Fibroblast of lung (primary cell): Measurements from ENCODE around the gene NUAK2. TPM values are rescaled to one million over a fixed set of nuclear protein-coding genes. Genes with fewer than 3 reads are reported as not detected.

ENCODE experiments used
- DNase-seq, 2 donors: peaks; one replicate each; pipeline versions ENCODE4 v3.0.0 to v3.0.0-alpha.2; 2010; ENCODE audit warnings: low read depth in 2 of 2
- H2AFZ ChIP-seq: 2 replicates; pipeline ENCODE4 v1.5.1; 2012; ENCODE audit warnings: low read length, control low read depth, inconsistent platforms
- H3K27ac ChIP-seq: 2 replicates; pipeline ENCODE4 v1.5.1; 2011; ENCODE audit warnings: low read length, control low read depth; ENCODE audit not compliant: insufficient read depth
- H3K27me3 ChIP-seq: 2 replicates; pipeline ENCODE4 v1.5.1; 2011; ENCODE audit warnings: mild to moderate bottlenecking, low read length; ENCODE audit not compliant: control insufficient read depth, insufficient read depth
- H3K36me3 ChIP-seq: 2 replicates; pipeline ENCODE4 v1.5.1; 2011; ENCODE audit warnings: low read length; ENCODE audit not compliant: control insufficient read depth, insufficient read depth
- H3K4me1 ChIP-seq: 2 replicates; pipeline ENCODE4 v1.5.1; 2011; ENCODE audit warnings: low read length; ENCODE audit not compliant: control insufficient read depth, insufficient read depth; ENCODE audit errors: extremely low read depth
- H3K4me2 ChIP-seq: 2 replicates; pipeline ENCODE4 v1.5.1; 2011; ENCODE audit warnings: low read length, control low read depth; ENCODE audit not compliant: insufficient read depth; ENCODE audit errors: extremely low read depth
- H3K4me3 ChIP-seq, 4 experiments: fragments of 200-600 bp in 1 of 4; sonication (generic) in 1 of 4; replicated peaks in 1 of 4; 2 replicates each; pipeline ENCODE4 v1.5.1; 2011 to 2016; ENCODE audit warnings: low read length in 4 of 4, low read depth in 3 of 4, mild to moderate bottlenecking in 3 of 4, control low read depth in 2 of 4, inconsistent platforms in 1 of 4, mixed read lengths in 1 of 4; ENCODE audit not compliant: insufficient read depth in 1 of 4; ENCODE audit errors: control extremely low read depth in 1 of 4
- H3K79me2 ChIP-seq: 2 replicates; pipeline ENCODE4 v1.5.1; 2012; ENCODE audit warnings: mild to moderate bottlenecking, low read length, inconsistent platforms; ENCODE audit not compliant: control insufficient read depth, insufficient read depth
- H3K9ac ChIP-seq: 2 replicates; pipeline ENCODE4 v1.5.1; 2011; ENCODE audit warnings: mild to moderate bottlenecking, low read length, control low read depth; ENCODE audit not compliant: insufficient read depth
- H3K9me3 ChIP-seq: 2 replicates; pipeline ENCODE4 v1.5.1; 2012; ENCODE audit warnings: low read depth, low read length; ENCODE audit not compliant: control insufficient read depth, insufficient read depth
- H4K20me1 ChIP-seq: 2 replicates; pipeline ENCODE4 v1.5.1; 2011; ENCODE audit warnings: low read length; ENCODE audit not compliant: control insufficient read depth, insufficient read depth; ENCODE audit errors: extremely low read depth
- CTCF ChIP-seq, 2 donors: IDR thresholded peaks in 1 of 2; conservative IDR thresholded peaks in 1 of 2; 1 replicate in 1 of 2; 2 replicates in 1 of 2; pipeline ENCODE4 v1.5.1; 2011 to 2012; ENCODE audit warnings: low read length in 2 of 2, control low read depth in 1 of 2, inconsistent platforms in 1 of 2, low read depth in 1 of 2, mild to moderate bottlenecking in 1 of 2
- EZH2 ChIP-seq: IDR thresholded peaks from 2 replicates; pipeline ENCODE4 v1.5.1; 2012; ENCODE audit warnings: low read length, control low read depth, mild to moderate bottlenecking; ENCODE audit errors: missing control alignments
- polyA plus RNA-seq, 2 donors: library from polyadenylated mRNA; depleted of rRNA in 1 of 2; stranded (reverse) in 1 of 2; unstranded in 1 of 2; fragments of >200 nt; gene quantifications; 2 replicates each; pipeline ENCODE4 v1.2.1, GENCODE V29; 2011 to 2012; ENCODE audit warnings: missing spikeins in 1 of 2
- total RNA-seq: library from RNA; depleted of rRNA; stranded (reverse); fragments of >200 nt; gene quantifications from 2 replicates; pipeline ENCODE4 v1.2.1, GENCODE V29; 2014

Gene NUAK2
- total and polyA plus RNA-seq, 2 donors (not counting 1 experiment from before 2014, with no cell fraction given) = 1.7 to 4.9 TPM

- Histone ChIP-seq H3K79me2 (no peaks in the 10 kb centered on the region), H3K4me3 (no peak overlapping the region), H3K9ac (no peak overlapping the region), H2AFZ (no peak overlapping the region), H3K27me3 (no peaks in the 10 kb centered on the region), H3K36me3 (peaks cover 1% of the 10 kb centered on the region), H3K4me1 (no peaks in the 10 kb centered on the region), H3K9me3 (no peaks in the 10 kb centered on the region), H4K20me1 (no peaks in the 10 kb centered on the region), H3K4me2 (no peak overlapping the region), H3K27ac (no peak overlapping the region)
- TF ChIP-seq EZH2 (no peak), CTCF (conservative IDR thresholded peaks at IDR 0.05 in 1 of 2, IDR thresholded peaks at IDR 0.05 in 1 of 2; ENCODE audit: low read depth in 1 of 2, low read length in 2 of 2) (no peak)
- DNase-seq = no peak
These were observed 49.0 kb downstream of the NUAK2 start for GRCh38 chr1:205272536-205272935.

DNA sequence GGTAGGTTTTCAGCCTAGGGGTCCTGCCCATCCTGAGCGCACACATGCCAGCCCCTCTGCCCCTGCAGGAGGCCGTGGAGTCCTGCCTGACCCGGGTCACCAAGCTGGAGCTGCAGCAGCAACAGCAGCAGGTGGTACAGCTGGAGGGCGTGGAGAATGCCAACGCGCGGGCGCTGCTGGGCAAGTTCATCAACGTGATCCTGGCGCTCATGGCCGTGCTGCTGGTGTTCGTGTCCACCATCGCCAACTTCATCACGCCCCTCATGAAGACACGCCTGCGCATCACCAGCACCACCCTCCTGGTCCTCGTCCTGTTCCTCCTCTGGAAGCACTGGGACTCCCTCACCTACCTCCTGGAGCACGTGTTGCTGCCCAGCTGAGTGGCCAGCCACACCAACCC, 49.8 kb downstream of the NUAK2 start:
- H3K27me3 ChIP-seq = no peaks in the 10 kb centered on the region
- DNase-seq = no peak
- TF ChIP-seq EZH2 (no peak), CTCF (conservative IDR thresholded peaks at IDR 0.05 in 1 of 2, IDR thresholded peaks at IDR 0.05 in 1 of 2; ENCODE audit: low read depth in 1 of 2, low read length in 2 of 2) (no peak)
- no peak overlapping the region for H3K9ac ChIP-seq
- no peaks in the 10 kb centered on the region for H4K20me1 ChIP-seq
- H3K4me1 ChIP-seq = no peaks in the 10 kb centered on the region
- no peaks in the 10 kb centered on the region for H3K79me2 ChIP-seq
- no peak overlapping the region for H2AFZ ChIP-seq
- H3K27ac ChIP-seq = no peak overlapping the region
- H3K4me2 ChIP-seq = no peak overlapping the region
- H3K36me3 ChIP-seq = peaks cover 1% of the 10 kb centered on the region
- H3K4me3 ChIP-seq = no peak overlapping the region
- no peaks in the 10 kb centered on the region for H3K9me3 ChIP-seq

GRCh38 chr1:205271277-205271676, 50.3 kb downstream of the NUAK2 start:
- H3K4me2 ChIP-seq = no peak overlapping the region
- no peaks in the 10 kb centered on the region for H3K9me3 ChIP-seq
- H3K4me3 ChIP-seq = no peak overlapping the region
- H3K9ac ChIP-seq = no peak overlapping the region
- no peaks in the 10 kb centered on the region for H3K79me2 ChIP-seq
- no peak overlapping the region for H2AFZ ChIP-seq
- no peaks in the 10 kb centered on the region for H3K27me3 ChIP-seq
- H4K20me1 ChIP-seq = no peaks in the 10 kb centered on the region
- TF ChIP-seq EZH2 = no peak
- TF ChIP-seq CTCF (conservative IDR thresholded peaks at IDR 0.05 in 1 of 2, IDR thresholded peaks at IDR 0.05 in 1 of 2; ENCODE audit: low read depth in 1 of 2, low read length in 2 of 2) = peak; percentile 8 to 36
- no peak overlapping the region for H3K27ac ChIP-seq
- H3K4me1 ChIP-seq = no peaks in the 10 kb centered on the region
- H3K36me3 ChIP-seq = peaks cover 1% of the 10 kb centered on the region
- peak; percentile 34 to 52 for DNase-seq
